ENCODE measurements around the gene KRTAP12-3. TPM values are rescaled to one million over a fixed set of nuclear protein-coding genes. Genes with fewer than 3 reads are reported as not detected.
"Not testable (repeated sequence)": the region's sequence is repeated elsewhere in the genome, so short reads cannot be mapped to it uniquely, and the experiment has no call there.

KRTAP12-3 gene
- polyA plus RNA-seq, 3 donors from 2014 or later: 1.3 TPM; not detected in 2

- peaks cover 3 to 4% of the 10 kb centered on the region in 2 donors for H3K4me1 Mint-ChIP-seq
- no peak overlapping the region for H3K4me3 Mint-ChIP-seq
- no peak overlapping the region for H3K27ac Mint-ChIP-seq
- peaks cover 0 to 3% (median under 1%) of the 10 kb centered on the region in 6 donors for H3K9me3 Mint-ChIP-seq
- peaks cover 2 to 16% (median 6%) of the 10 kb centered on the region in 3 donors for H3K27me3 Mint-ChIP-seq (ENCODE audit: low read depth in 3 of 3)
- DNase-seq: no peak
- peaks cover 0 to 3% (median 3%) of the 10 kb centered on the region in 3 donors for H3K36me3 Mint-ChIP-seq
Measured at GRCh38 chr21:44664691-44665090, 7.0 kb downstream of the KRTAP12-3 start.

GRCh38 chr21:44666401-44667320 is 8.9 kb downstream of the KRTAP12-3 start, which contains the start of gene KRTAP12-2:
TSS of gene KRTAP12-2 (minus strand) at chr21:44666927. CDS start at chr21:44666886, 41 bp downstream.
- DNase-seq: no peak
- H3K27ac Mint-ChIP-seq: peak within 1 kb of the TSS in 1 of 6 donors; percentile 40
- H3K36me3 Mint-ChIP-seq: peaks cover 0 to 3% (median 3%) of the 10 kb centered on the region in 3 donors
- H3K4me1 Mint-ChIP-seq: peaks cover 0 to 2% of the 10 kb centered on the region in 2 donors
- H3K27me3 Mint-ChIP-seq (ENCODE audit: low read depth in 3 of 3): peaks cover 2 to 14% (median 6%) of the 10 kb centered on the region in 3 donors
- no peak within 1 kb of the TSS for H3K4me3 Mint-ChIP-seq
- peaks cover 2 to 7% (median 5%) of the 10 kb centered on the region in 6 donors for H3K9me3 Mint-ChIP-seq

- peaks cover 9 to 13% (median 11%) of the 10 kb centered on the region in 6 donors for H3K9me3 Mint-ChIP-seq
- peaks cover 0 to 2% of the 10 kb centered on the region in 2 donors for H3K4me1 Mint-ChIP-seq
- peaks cover 0 to 7% (median 3%) of the 10 kb centered on the region in 3 donors for H3K36me3 Mint-ChIP-seq
- no peak overlapping the region for H3K4me3 Mint-ChIP-seq
- H3K27me3 Mint-ChIP-seq (ENCODE audit: low read depth in 3 of 3): peaks cover 2 to 14% (median 10%) of the 10 kb centered on the region in 3 donors
- DNase-seq: no peak
- no peak overlapping the region for H3K27ac Mint-ChIP-seq
Measured at GRCh38 chr21:44667612-44668011, 9.9 kb downstream of the KRTAP12-3 start.

GRCh38 chr21:44670642-44671432 is 13.1 kb downstream of the KRTAP12-3 start:
- peaks cover 3 to 7% (median 7%) of the 10 kb centered on the region in 3 donors for H3K36me3 Mint-ChIP-seq
- no peak overlapping the region for H3K4me3 Mint-ChIP-seq
- no peak overlapping the region for H3K27ac Mint-ChIP-seq
- DNase-seq: no peak
- H3K4me1 Mint-ChIP-seq: peaks cover 0 to 8% of the 10 kb centered on the region in 2 donors
- H3K9me3 Mint-ChIP-seq: peaks cover 15 to 28% (median 21%) of the 10 kb centered on the region in 6 donors
- H3K27me3 Mint-ChIP-seq (ENCODE audit: low read depth in 3 of 3): peaks cover 2 to 21% (median 12%) of the 10 kb centered on the region in 3 donors

- Mint-ChIP-seq H3K27me3 (ENCODE audit: low read depth in 3 of 3) (peaks cover 2 to 18% (median 10%) of the 10 kb centered on the region in 3 donors), H3K9me3 (peaks cover 15 to 28% (median 21%) of the 10 kb centered on the region in 6 donors), H3K4me3 (no peak overlapping the region), H3K36me3 (peaks cover 3 to 8% (median 7%) of the 10 kb centered on the region in 3 donors), H3K4me1 (peaks cover 0 to 8% of the 10 kb centered on the region in 2 donors), H3K27ac (no peak overlapping the region)
- no peak for DNase-seq
Measured at GRCh38 chr21:44671911-44672310, 14.2 kb downstream of the KRTAP12-3 start.

GRCh38 chr21:44677881-44678280 is 20.1 kb downstream of the KRTAP12-3 start:
- Mint-ChIP-seq H3K36me3 (peaks cover 0 to 8% (median 0%) of the 10 kb centered on the region in 3 donors), H3K9me3 (peaks cover 4 to 13% (median 7%) of the 10 kb centered on the region in 6 donors), H3K4me1 (peaks cover 0 to 7% of the 10 kb centered on the region in 2 donors), H3K4me3 (no peak overlapping the region), H3K27me3 (ENCODE audit: low read depth in 3 of 3) (peaks cover 3 to 20% (median 5%) of the 10 kb centered on the region in 3 donors), H3K27ac (no peak overlapping the region)
- DNase-seq: no peak

GRCh38 chr21:44681152-44681551 is 23.4 kb downstream of the KRTAP12-3 start:
- Mint-ChIP-seq H3K36me3 (peaks cover 0 to 4% (median 0%) of the 10 kb centered on the region in 3 donors), H3K4me1 (peaks cover 4 to 7% of the 10 kb centered on the region in 2 donors), H3K27me3 (ENCODE audit: low read depth in 3 of 3) (peaks cover 0 to 12% (median 5%) of the 10 kb centered on the region in 3 donors), H3K27ac (no peak overlapping the region), H3K9me3 (no peaks in the 10 kb centered on the region), H3K4me3 (no peak overlapping the region)
- DNase-seq: no peak

GRCh38 chr21:44681861-44682579 is 24.3 kb downstream of the KRTAP12-3 start, which contains the start of gene KRTAP12-1:
TSS of gene KRTAP12-1 (minus strand) at chr21:44682163. CDS start at chr21:44682123, 40 bp downstream.
- H3K9me3 Mint-ChIP-seq: no peaks in the 10 kb centered on the region
- H3K4me1 Mint-ChIP-seq: peaks cover 6 to 7% of the 10 kb centered on the region in 2 donors
- DNase-seq: no peak
- H3K4me3 Mint-ChIP-seq: no peak within 1 kb of the TSS
- peaks cover 0 to 1% (median 0%) of the 10 kb centered on the region in 3 donors for H3K36me3 Mint-ChIP-seq
- peaks cover 2 to 17% (median 6%) of the 10 kb centered on the region in 3 donors for H3K27me3 Mint-ChIP-seq (ENCODE audit: low read depth in 3 of 3)
- no peak within 1 kb of the TSS for H3K27ac Mint-ChIP-seq

- H3K4me1 Mint-ChIP-seq: peaks cover 6 to 7% of the 10 kb centered on the region in 2 donors
- H3K27me3 Mint-ChIP-seq (ENCODE audit: low read depth in 3 of 3): peaks cover 2 to 17% (median 6%) of the 10 kb centered on the region in 3 donors
- H3K4me3 Mint-ChIP-seq: no peak overlapping the region
- no peaks in the 10 kb centered on the region for H3K9me3 Mint-ChIP-seq
- no peaks in the 10 kb centered on the region for H3K36me3 Mint-ChIP-seq
- DNase-seq: no peak
- no peak overlapping the region for H3K27ac Mint-ChIP-seq
Measured at GRCh38 chr21:44682580-44683151, 24.9 kb downstream of the KRTAP12-3 start.

- Mint-ChIP-seq H3K27me3 (ENCODE audit: low read depth in 3 of 3) (peaks cover 2 to 17% (median 10%) of the 10 kb centered on the region in 3 donors), H3K4me1 (peaks cover 6 to 7% of the 10 kb centered on the region in 2 donors), H3K36me3 (no peaks in the 10 kb centered on the region), H3K9me3 (no peaks in the 10 kb centered on the region), H3K4me3 (no peak overlapping the region), H3K27ac (peak overlapping the region in 1 of 6 donors; percentile 6)
- no peak for DNase-seq
Measured at GRCh38 chr21:44684077-44684476, 26.3 kb downstream of the KRTAP12-3 start.

GRCh38 chr21:44684483-44684882 is 26.8 kb downstream of the KRTAP12-3 start:
- Mint-ChIP-seq H3K4me1 (peaks cover 6 to 7% of the 10 kb centered on the region in 2 donors), H3K27me3 (ENCODE audit: low read depth in 3 of 3) (peaks cover 2 to 17% (median 10%) of the 10 kb centered on the region in 3 donors), H3K36me3 (no peaks in the 10 kb centered on the region), H3K9me3 (no peaks in the 10 kb centered on the region), H3K27ac (peak overlapping the region in 1 of 6 donors; percentile 6), H3K4me3 (no peak overlapping the region)
- no peak for DNase-seq

- H3K9me3 Mint-ChIP-seq, H3K36me3 Mint-ChIP-seq, H3K4me3 Mint-ChIP-seq, H3K27ac Mint-ChIP-seq, H3K4me1 Mint-ChIP-seq, DNase-seq: not testable (repeated sequence)
- peaks cover 2 to 14% (median 10%) of the 10 kb centered on the region in 3 donors for H3K27me3 Mint-ChIP-seq (ENCODE audit: low read depth in 3 of 3)
Measured at GRCh38 chr21:44685050-44685449, 27.3 kb downstream of the KRTAP12-3 start.

Measured in immature natural killer cell (primary cell).